Subcutaneous abdominal adipose tissue (tissue), 5 donors: Measurements from ENCODE around the gene STAMBPL1.
"Not testable (repeated sequence)": the region's sequence is repeated elsewhere in the genome, so short reads cannot be mapped to it uniquely, and the experiment has no call there.

Source experiments
- H3K27ac ChIP-seq: one replicate; pipeline ENCODE4 v1.7.0; 2013; ENCODE audit warnings: low read depth, mild to moderate bottlenecking, inconsistent platforms, low read length, moderate library complexity
- H3K27me3 ChIP-seq, 5 donors: one replicate each; pipeline ENCODE4 v1.7.0; 2013; ENCODE audit warnings: low read length in 5 of 5, inconsistent platforms in 1 of 5; ENCODE audit not compliant: control insufficient read depth in 5 of 5, insufficient read depth in 4 of 5
- H3K36me3 ChIP-seq, 5 donors: one replicate each; pipeline ENCODE4 v1.7.0; 2013; ENCODE audit warnings: low read length in 5 of 5; ENCODE audit not compliant: control insufficient read depth in 5 of 5, insufficient read depth in 5 of 5
- H3K4me1 ChIP-seq, 5 donors: one replicate each; pipeline ENCODE4 v1.7.0; 2013; ENCODE audit warnings: low read length in 5 of 5, mild to moderate bottlenecking in 3 of 5, moderate library complexity in 1 of 5; ENCODE audit not compliant: control insufficient read depth in 5 of 5, insufficient read depth in 5 of 5
- H3K4me3 ChIP-seq, 5 donors: one replicate each; pipeline ENCODE4 v1.7.0; 2013; ENCODE audit warnings: low read length in 5 of 5, low read depth in 1 of 5
- H3K9ac ChIP-seq, 5 donors: one replicate each; pipeline ENCODE4 v1.7.0; 2013; ENCODE audit warnings: low read length in 5 of 5, mild to moderate bottlenecking in 4 of 5, moderate library complexity in 3 of 5
- H3K9me3 ChIP-seq, 5 donors: one replicate each; pipeline ENCODE4 v1.7.0; 2013; ENCODE audit warnings: low read length in 5 of 5; ENCODE audit not compliant: control insufficient read depth in 5 of 5
- donor health status: healthy.
- donor health status: healthy.
- donor health status: healthy.
- donor health status: healthy.
- donor health status: healthy.

STAMBPL1 gene

GRCh38 chr10:88877298-88877697 is 2.7 kb upstream of the STAMBPL1 start:
- Histone ChIP-seq H3K4me3 (no peak overlapping the region), H3K9ac (no peak overlapping the region), H3K27ac (no peak overlapping the region)

GRCh38 chr10:88880282-88881076 is 434 bp downstream of the STAMBPL1 start:
- Histone ChIP-seq H3K4me1 (peaks cover 4 to 39% (median 34%) of the 10 kb centered on the region in 5 donors), H3K9me3 (no peaks in the 10 kb centered on the region), H3K27me3 (no peaks in the 10 kb centered on the region), H3K9ac (peak overlapping the region; percentile 13 to 90 (median 87)), H3K27ac (peak overlapping the region; percentile 93), H3K36me3 (no peaks in the 10 kb centered on the region), H3K4me3 (peak overlapping the region; percentile 85 to 96 (median 89))

More at GRCh38 chr10:88877298-88877697, 2.7 kb upstream of the STAMBPL1 start:
- H3K36me3 ChIP-seq: no peaks in the 10 kb centered on the region
- no peaks in the 10 kb centered on the region for H3K27me3 ChIP-seq
- H3K4me1 ChIP-seq: peaks cover 4 to 36% (median 26%) of the 10 kb centered on the region in 5 donors
- no peaks in the 10 kb centered on the region for H3K9me3 ChIP-seq

GRCh38 chr10:88881320-88881719 is 1.3 kb downstream of the STAMBPL1 start:
- H3K9me3 ChIP-seq: no peaks in the 10 kb centered on the region
- H3K4me1 ChIP-seq: peaks cover 4 to 39% (median 34%) of the 10 kb centered on the region in 5 donors
- H3K4me3 ChIP-seq: peak overlapping the region; percentile 85 to 96 (median 89)
- no peaks in the 10 kb centered on the region for H3K27me3 ChIP-seq
- no peaks in the 10 kb centered on the region for H3K36me3 ChIP-seq
- peak overlapping the region; percentile 93 for H3K27ac ChIP-seq
- peak overlapping the region in 4 of 5 donors; percentile 86 to 90 (median 88) for H3K9ac ChIP-seq

DNA sequence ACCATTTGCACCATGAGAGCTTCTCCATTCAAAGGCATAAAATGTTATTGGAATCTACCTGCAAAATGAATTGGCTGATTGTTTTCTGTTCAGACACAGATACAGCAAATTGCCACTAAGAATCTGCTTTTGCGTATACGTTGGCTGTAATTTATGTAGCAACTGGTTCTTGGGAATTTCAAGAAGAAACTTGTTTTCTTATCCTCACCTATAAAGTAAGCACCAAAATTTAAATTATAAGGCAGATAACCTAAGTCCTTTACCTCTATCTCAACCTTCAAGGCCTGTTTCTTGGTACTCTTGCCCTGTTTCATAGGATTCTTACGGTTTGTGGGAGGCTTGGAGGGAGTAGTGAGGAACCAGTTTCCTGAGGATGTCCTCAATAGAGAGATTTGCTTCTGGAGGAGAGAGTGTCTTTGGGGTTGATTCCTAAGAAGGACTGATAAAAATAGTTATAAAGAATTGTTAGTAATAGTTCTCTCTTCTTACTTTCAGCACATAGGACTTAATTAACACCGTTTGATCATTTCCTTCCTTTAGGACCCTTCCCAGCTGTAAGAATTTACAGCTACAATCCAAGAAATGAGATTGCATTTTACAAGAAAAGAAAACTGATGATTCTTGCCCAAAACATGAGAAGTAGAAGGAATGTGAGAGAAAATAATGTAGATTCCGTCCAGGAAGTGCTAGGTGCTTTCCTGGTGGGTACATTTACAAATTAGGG is 2.0 kb downstream of the STAMBPL1 start:
- H3K4me1 ChIP-seq: peaks cover 4 to 39% (median 34%) of the 10 kb centered on the region in 5 donors
- H3K9ac ChIP-seq: peak overlapping the region in 4 of 5 donors; percentile 11 to 90 (median 50)
- H3K9me3 ChIP-seq: no peaks in the 10 kb centered on the region
- H3K4me3 ChIP-seq: peak overlapping the region in 4 of 5 donors; percentile 85 to 95 (median 89)
- peak overlapping the region; percentile 93 for H3K27ac ChIP-seq
- H3K36me3 ChIP-seq: no peaks in the 10 kb centered on the region
- no peaks in the 10 kb centered on the region for H3K27me3 ChIP-seq

GRCh38 chr10:88882646-88883447 is 2.8 kb downstream of the STAMBPL1 start:
- H3K27me3 ChIP-seq, H3K9me3 ChIP-seq, H3K4me3 ChIP-seq, H3K36me3 ChIP-seq, H3K9ac ChIP-seq: not testable (repeated sequence)
- H3K27ac ChIP-seq: peak overlapping the region; percentile 93
- peaks cover 4 to 39% (median 34%) of the 10 kb centered on the region in 5 donors for H3K4me1 ChIP-seq

DNA sequence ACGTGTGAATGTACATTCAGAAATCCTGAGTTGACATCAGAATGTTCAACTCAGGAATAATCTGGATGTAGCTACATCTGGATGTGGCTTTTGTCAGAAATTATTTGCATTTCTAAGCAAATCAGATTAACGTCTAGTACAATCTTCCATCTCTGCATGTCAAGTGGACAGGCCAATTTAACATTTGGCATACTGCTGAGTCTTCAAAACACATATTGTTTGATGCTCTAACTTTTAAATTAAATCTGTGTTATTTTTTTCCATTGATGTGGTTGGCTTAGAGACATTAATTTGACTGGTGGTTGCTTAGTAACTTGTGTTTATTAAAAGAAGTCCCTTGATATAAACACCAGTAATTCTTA is 3.4 kb downstream of the STAMBPL1 start:
- peak overlapping the region; percentile 93 for H3K27ac ChIP-seq

DNA sequence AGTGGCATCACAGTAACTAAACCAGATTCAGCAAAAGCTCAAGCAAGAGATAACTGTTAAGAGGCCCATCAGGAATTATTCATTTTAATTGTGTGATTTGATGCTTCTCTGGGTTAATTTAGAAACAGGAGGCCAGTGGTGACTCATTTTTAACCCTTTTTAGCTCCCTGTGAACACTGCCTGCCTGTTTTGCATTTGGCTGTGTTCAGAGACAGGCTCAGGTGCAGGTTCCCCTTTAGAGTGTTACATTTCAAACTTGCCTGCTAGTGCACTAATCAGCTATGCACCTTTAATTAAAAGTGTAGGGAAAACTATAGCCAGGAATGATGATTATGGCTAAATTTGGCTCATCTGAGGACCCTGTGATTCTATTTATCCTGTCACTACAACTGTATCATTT is 6.5 kb downstream of the STAMBPL1 start:
- Histone ChIP-seq H3K36me3 (no peaks in the 10 kb centered on the region), H3K9me3 (no peaks in the 10 kb centered on the region), H3K4me3 (no peak overlapping the region), H3K27ac (no peak overlapping the region), H3K27me3 (no peaks in the 10 kb centered on the region), H3K4me1 (peaks cover 4 to 22% (median 20%) of the 10 kb centered on the region in 5 donors), H3K9ac (no peak overlapping the region)

More for the DNA sequence above, 3.4 kb downstream of the STAMBPL1 start:
- Histone ChIP-seq H3K4me3 (no peak overlapping the region), H3K4me1 (peaks cover 4 to 42% (median 36%) of the 10 kb centered on the region in 5 donors), H3K27me3 (no peaks in the 10 kb centered on the region), H3K9ac (no peak overlapping the region), H3K9me3 (no peaks in the 10 kb centered on the region), H3K36me3 (no peaks in the 10 kb centered on the region)

- H3K27me3 ChIP-seq: no peaks in the 10 kb centered on the region
- no peaks in the 10 kb centered on the region for H3K36me3 ChIP-seq
- H3K4me3 ChIP-seq: no peak overlapping the region
- no peak overlapping the region for H3K9ac ChIP-seq
- peak overlapping the region; percentile 19 for H3K27ac ChIP-seq
- peaks cover under 1 to 21% (median 11%) of the 10 kb centered on the region in 5 donors for H3K4me1 ChIP-seq
- H3K9me3 ChIP-seq: no peaks in the 10 kb centered on the region
Measured at GRCh38 chr10:88888810-88889445, 8.9 kb downstream of the STAMBPL1 start.

- no peak overlapping the region for H3K9ac ChIP-seq
- H3K27me3 ChIP-seq: no peaks in the 10 kb centered on the region
- peaks cover 4 to 25% (median 10%) of the 10 kb centered on the region in 5 donors for H3K4me1 ChIP-seq
- no peaks in the 10 kb centered on the region for H3K9me3 ChIP-seq
- no peak overlapping the region for H3K27ac ChIP-seq
- no peak overlapping the region for H3K4me3 ChIP-seq
- H3K36me3 ChIP-seq: no peaks in the 10 kb centered on the region
Measured at GRCh38 chr10:88889559-88890337, 9.7 kb downstream of the STAMBPL1 start.
